Peyer's patch (tissue), 4 donors: Measurements from ENCODE around the gene AFM. TPM values are rescaled to one million over a fixed set of nuclear protein-coding genes. Genes with fewer than 3 reads are reported as not detected.

Source experiments
- DNase-seq, 3 donors: peaks; one replicate each; pipeline ENCODE4 v3.0.0-alpha.2; 2017 to 2019
- H3K27ac ChIP-seq, 4 donors: fragments of 200-600 bp; sonication (generic); one replicate each; pipeline ENCODE4 v1.5.1; 2016 to 2019
- H3K27me3 ChIP-seq, 2 donors: fragments of 200-600 bp; sonication (generic); one replicate each; pipeline ENCODE4 v1.5.1; 2019
- H3K36me3 ChIP-seq, 3 donors: fragments of 200-600 bp; sonication (generic); one replicate each; pipeline ENCODE4 v1.5.1; 2016 to 2019
- H3K4me1 ChIP-seq, 4 donors: fragments of 200-600 bp; sonication (generic); one replicate each; pipeline ENCODE4 v1.5.1; 2016 to 2019
- H3K4me3 ChIP-seq, 4 donors: fragments of 200-600 bp; sonication (generic); 1 replicate in 3 of 4; 2 replicates in 1 of 4; pipeline ENCODE4 v1.5.1; 2016 to 2019; ENCODE audit warnings: mild to moderate bottlenecking in 1 of 4
- H3K9me3 ChIP-seq, 4 donors: fragments of 200-600 bp; sonication (generic); one replicate each; pipeline ENCODE4 v1.5.1; 2016 to 2019; ENCODE audit warnings: mild to moderate bottlenecking in 1 of 4
- POLR2A ChIP-seq, 2 donors: fragments of 450-650 bp; IDR thresholded peaks; one replicate each; pipeline ENCODE4 v1.5.1; 2017; ENCODE audit warnings: antibody characterized with exemption in 2 of 2, mild to moderate bottlenecking in 2 of 2, moderate library complexity in 2 of 2
- total RNA-seq, 4 donors: library from RNA; depleted of rRNA; stranded (reverse); fragments of >200 nt; gene quantifications; one replicate each; pipeline ENCODE4 v1.1.0, GENCODE V29; 2016
- TF ChIP-seq, protein P1 (sequence below), 6 experiments: fragments of 450-650 bp in 4 of 6; fragments of 200-600 bp in 2 of 6; sonication (generic) in 1 of 6; IDR thresholded peaks; one replicate each; pipeline ENCODE4 v1.5.1; 2017 to 2019; ENCODE audit warnings: antibody characterized with exemption in 6 of 6, mild to moderate bottlenecking in 3 of 6, moderate library complexity in 1 of 6

The AFM gene
- total RNA-seq, 4 donors from 2014 or later: not detected

DNA sequence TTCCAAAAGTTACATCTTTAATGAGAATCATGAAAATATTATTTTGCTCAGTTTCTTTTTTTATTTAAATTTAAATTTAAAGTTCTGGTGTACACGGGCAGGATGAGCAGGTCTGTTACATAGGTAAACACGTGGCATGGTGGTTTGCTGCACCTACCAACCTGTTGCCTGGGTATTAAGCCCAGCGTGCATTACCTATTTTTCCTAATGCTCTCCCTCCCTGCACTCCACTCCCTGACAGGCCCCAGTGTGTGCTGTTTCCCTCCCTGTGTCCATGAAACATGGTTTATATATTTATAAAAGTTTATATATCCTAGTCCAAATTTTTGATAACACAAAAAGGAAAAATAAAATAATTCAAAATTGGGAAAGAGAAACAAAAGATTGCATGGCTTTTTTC lies 41.6 kb upstream of the AFM start:
- Histone ChIP-seq H3K4me3 (no peak overlapping the region), H3K27me3 (no peaks in the 10 kb centered on the region), H3K4me1 (no peaks in the 10 kb centered on the region), H3K27ac (no peak overlapping the region), H3K36me3 (no peaks in the 10 kb centered on the region), H3K9me3 (no peaks in the 10 kb centered on the region)
- TF ChIP-seq POLR2A (IDR thresholded peaks at IDR 0.05): no peak
- TF ChIP-seq, protein P1, sequence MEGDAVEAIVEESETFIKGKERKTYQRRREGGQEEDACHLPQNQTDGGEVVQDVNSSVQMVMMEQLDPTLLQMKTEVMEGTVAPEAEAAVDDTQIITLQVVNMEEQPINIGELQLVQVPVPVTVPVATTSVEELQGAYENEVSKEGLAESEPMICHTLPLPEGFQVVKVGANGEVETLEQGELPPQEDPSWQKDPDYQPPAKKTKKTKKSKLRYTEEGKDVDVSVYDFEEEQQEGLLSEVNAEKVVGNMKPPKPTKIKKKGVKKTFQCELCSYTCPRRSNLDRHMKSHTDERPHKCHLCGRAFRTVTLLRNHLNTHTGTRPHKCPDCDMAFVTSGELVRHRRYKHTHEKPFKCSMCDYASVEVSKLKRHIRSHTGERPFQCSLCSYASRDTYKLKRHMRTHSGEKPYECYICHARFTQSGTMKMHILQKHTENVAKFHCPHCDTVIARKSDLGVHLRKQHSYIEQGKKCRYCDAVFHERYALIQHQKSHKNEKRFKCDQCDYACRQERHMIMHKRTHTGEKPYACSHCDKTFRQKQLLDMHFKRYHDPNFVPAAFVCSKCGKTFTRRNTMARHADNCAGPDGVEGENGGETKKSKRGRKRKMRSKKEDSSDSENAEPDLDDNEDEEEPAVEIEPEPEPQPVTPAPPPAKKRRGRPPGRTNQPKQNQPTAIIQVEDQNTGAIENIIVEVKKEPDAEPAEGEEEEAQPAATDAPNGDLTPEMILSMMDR (IDR thresholded peaks at IDR 0.05): no peak
- DNase-seq: no peak

DNA sequence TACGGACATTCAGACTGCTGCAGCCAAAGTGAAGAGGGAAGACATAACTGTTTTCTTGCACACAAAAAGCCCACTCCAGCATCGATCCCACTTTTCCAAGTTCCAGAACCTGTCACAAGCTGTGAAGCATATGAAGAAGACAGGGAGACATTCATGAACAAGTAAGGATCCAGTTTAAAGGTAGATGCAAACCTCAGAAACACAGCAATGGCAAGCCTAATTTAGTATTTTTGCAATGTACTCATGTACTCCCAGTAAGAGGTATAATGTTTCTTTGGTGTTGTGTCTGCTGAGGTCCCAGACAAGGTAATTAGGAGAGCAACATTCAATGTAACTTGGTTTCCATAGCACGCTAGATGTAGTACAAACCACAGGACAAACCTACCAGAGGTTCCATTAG lies 40.9 kb upstream of the AFM start:
- Histone ChIP-seq H3K27ac (no peak overlapping the region), H3K9me3 (no peaks in the 10 kb centered on the region), H3K27me3 (no peaks in the 10 kb centered on the region), H3K4me1 (no peaks in the 10 kb centered on the region), H3K36me3 (no peaks in the 10 kb centered on the region), H3K4me3 (no peak overlapping the region)
- TF ChIP-seq, protein P1 (IDR thresholded peaks at IDR 0.05): no peak
- TF ChIP-seq POLR2A (IDR thresholded peaks at IDR 0.05): no peak
- no peak for DNase-seq

DNA sequence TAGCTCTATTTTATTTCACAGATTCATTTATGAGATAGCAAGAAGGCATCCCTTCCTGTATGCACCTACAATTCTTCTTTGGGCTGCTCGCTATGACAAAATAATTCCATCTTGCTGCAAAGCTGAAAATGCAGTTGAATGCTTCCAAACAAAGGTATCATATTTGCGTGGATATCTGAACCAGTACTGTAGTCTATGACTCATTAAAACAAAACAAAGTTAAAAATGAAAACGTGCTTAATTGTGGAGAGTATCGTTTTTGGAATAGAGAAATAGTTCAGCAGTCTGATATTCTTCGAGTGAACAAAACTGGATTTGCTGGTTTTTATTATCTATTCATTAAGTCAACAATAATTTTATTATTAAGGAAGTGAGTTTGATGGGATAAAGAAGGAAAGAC lies 39.3 kb upstream of the AFM start:
- Histone ChIP-seq H3K36me3 (no peaks in the 10 kb centered on the region), H3K27me3 (no peaks in the 10 kb centered on the region), H3K9me3 (no peaks in the 10 kb centered on the region), H3K4me3 (no peak overlapping the region), H3K27ac (no peak overlapping the region), H3K4me1 (no peaks in the 10 kb centered on the region)
- TF ChIP-seq POLR2A (IDR thresholded peaks at IDR 0.05): no peak
- TF ChIP-seq, protein P1 (IDR thresholded peaks at IDR 0.05): no peak
- DNase-seq: no peak

DNA sequence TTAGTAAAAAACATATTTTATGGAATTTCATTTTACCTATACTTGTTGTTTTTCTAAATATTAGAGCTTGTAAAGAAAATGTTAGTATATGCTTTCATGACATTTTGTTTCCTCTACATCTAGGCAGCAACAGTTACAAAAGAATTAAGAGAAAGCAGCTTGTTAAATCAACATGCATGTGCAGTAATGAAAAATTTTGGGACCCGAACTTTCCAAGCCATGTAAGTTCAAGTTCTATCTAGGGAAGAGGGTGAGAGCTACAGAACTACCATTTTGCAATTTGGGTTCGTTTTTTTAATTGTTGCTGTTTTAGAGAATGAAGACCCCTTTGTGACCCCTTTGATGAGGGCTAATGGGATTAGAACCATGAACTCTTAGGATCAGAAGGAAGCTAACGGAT lies 38.3 kb upstream of the AFM start:
- TF ChIP-seq POLR2A (IDR thresholded peaks at IDR 0.05): no peak
- TF ChIP-seq, protein P1 (IDR thresholded peaks at IDR 0.05): no peak

DNA sequence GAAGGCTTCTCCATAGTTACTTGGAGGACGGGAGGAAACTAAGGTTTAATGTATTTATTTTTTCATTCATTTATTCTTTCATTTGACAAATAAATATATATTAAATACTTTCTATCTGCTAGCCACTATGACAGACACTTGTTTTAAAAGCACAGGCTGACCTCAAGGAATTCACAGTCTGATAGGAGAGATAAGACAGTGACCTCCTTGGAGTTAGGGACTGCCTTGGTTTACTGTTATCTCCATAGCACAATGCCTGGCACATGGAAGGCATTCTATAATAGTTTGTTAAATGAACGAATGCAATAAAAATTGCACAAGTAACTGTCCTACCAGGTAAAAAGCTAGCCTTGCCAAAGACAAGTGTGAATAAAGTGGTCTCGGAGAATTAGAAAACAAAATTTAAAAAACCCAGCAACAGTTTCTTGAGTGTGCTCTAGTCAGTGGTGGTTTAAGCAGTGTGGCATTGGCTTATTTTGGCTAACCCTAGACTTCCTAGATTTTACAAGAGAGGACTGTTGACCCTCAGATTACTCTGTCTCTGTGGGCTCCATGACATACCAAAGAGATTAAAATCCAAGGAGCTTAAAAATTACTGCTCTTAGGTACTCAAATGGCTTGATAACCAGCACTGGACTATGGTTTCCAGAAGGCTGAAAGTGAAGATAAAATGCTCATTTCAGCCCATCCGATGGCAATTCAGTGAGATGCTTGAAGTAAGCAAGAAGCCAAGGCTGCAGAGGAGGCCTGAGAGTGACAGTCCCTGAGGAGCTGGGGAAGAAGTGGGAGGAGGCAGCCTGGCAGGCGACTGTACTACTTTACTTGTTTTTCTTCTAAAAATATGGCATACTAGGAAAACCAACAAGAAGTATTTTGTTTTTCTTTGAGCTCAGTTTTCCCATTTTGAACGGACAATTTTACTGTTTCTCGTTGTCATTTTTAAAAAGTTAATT lies 35.9 kb upstream of the AFM start:
- no peak for DNase-seq
- TF ChIP-seq, protein P1 (IDR thresholded peaks at IDR 0.05): no peak
- no peak for TF ChIP-seq POLR2A (IDR thresholded peaks at IDR 0.05)
- Histone ChIP-seq H3K9me3 (no peaks in the 10 kb centered on the region), H3K27me3 (no peaks in the 10 kb centered on the region), H3K4me3 (no peak overlapping the region), H3K36me3 (no peaks in the 10 kb centered on the region), H3K27ac (no peak overlapping the region), H3K4me1 (no peaks in the 10 kb centered on the region)

More for the DNA sequence above, 38.3 kb upstream of the AFM start:
- Histone ChIP-seq H3K9me3 (no peaks in the 10 kb centered on the region), H3K36me3 (no peaks in the 10 kb centered on the region), H3K27ac (no peak overlapping the region), H3K27me3 (no peaks in the 10 kb centered on the region), H3K4me3 (no peak overlapping the region), H3K4me1 (no peaks in the 10 kb centered on the region)
- no peak for DNase-seq
